Adrenal gland (tissue), 5 donors: ENCODE results near the gene TRAFD1.

Experiments
- CTCF ChIP-seq, 6 experiments: fragments of 450-650 bp in 4 of 6; fragments of 200-600 bp in 2 of 6; sonication (generic) in 1 of 6; IDR thresholded peaks; 1 replicate in 5 of 6; 2 replicates in 1 of 6; pipeline versions ENCODE4 v1.5.1 to v1.8.0; 2016 to 2021; ENCODE audit warnings: antibody characterized with exemption in 6 of 6, mild to moderate bottlenecking in 2 of 6, moderate library complexity in 1 of 6
- POLR2A ChIP-seq, 2 donors: fragments of 450-650 bp; IDR thresholded peaks; one replicate each; pipeline ENCODE4 v1.6.1; 2017; ENCODE audit warnings: antibody characterized with exemption in 2 of 2, mild to moderate bottlenecking in 2 of 2, moderate library complexity in 1 of 2
- donor health status: DM: no; HTN: no; CAD: no.

DNA sequence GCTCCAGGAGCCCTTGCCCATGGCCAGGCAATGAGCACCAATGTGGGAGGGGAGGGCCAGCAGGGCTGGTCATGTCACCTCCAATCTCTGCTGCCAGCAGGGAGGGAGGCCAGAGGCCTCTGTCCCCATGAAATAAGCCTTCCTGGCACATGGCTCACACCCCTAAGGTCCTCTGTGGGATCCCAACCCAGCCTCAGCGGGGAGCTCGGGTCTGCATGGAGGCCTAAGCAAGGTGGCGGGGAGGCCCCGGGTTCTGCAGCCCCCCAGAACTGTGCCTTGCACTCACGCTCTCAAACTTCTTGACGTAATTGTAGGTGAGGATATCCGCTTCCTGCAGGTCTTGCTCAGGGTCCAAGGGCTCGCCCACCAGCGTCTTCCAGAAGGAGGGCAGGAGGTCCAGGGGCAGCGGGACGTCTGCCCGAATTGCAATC lies 41.7 kb downstream of the TRAFD1 start:
- no peak for TF ChIP-seq POLR2A (IDR thresholded peaks at IDR 0.05)
- no peak for TF ChIP-seq CTCF (IDR thresholded peaks at IDR 0.05)
